Measurements from ENCODE around the gene AHCYL1.
"Not testable (repeated sequence)": the region's sequence is repeated elsewhere in the genome, so short reads cannot be mapped to it uniquely, and the experiment has no call there.

AHCYL1 gene

GRCh38 chr1:109984456-109985246 lies at the start of gene AHCYL1:
Gene AHCYL1 (plus strand): TSS chr1:109984765. CDS start chr1:109985053, 288 bp downstream.
- DNase-seq = peak; percentile 99

GRCh38 chr1:109935451-109935900 lies 49.1 kb upstream of the AHCYL1 start:
- DNase-seq = no peak

GRCh38 chr1:109937738-109938137 lies 46.8 kb upstream of the AHCYL1 start:
- DNase-seq = no peak

- DNase-seq = no peak
Measured at GRCh38 chr1:109938556-109938955, 46.0 kb upstream of the AHCYL1 start.

GRCh38 chr1:109942434-109942833 lies 42.1 kb upstream of the AHCYL1 start:
- DNase-seq = no peak

GRCh38 chr1:109944541-109944940 lies 40.0 kb upstream of the AHCYL1 start:
- no peak for DNase-seq

- DNase-seq = no peak
Measured at GRCh38 chr1:109946511-109946910, 38.1 kb upstream of the AHCYL1 start.

- no peak for DNase-seq
Measured at GRCh38 chr1:109947582-109948284, 36.8 kb upstream of the AHCYL1 start.

- DNase-seq = no peak
Measured at GRCh38 chr1:109948285-109948630, 36.3 kb upstream of the AHCYL1 start.

GRCh38 chr1:109950038-109950437 lies 34.5 kb upstream of the AHCYL1 start:
- no peak for DNase-seq

- no peak for DNase-seq
Measured at GRCh38 chr1:109950509-109950908, 34.1 kb upstream of the AHCYL1 start.

GRCh38 chr1:109951501-109951900 lies 33.1 kb upstream of the AHCYL1 start:
- not testable (repeated sequence) for DNase-seq

GRCh38 chr1:109954041-109954512 lies 30.5 kb upstream of the AHCYL1 start:
- DNase-seq = no peak

GRCh38 chr1:109959632-109959973 lies 25.0 kb upstream of the AHCYL1 start:
- DNase-seq = no peak

- DNase-seq = no peak
Measured at GRCh38 chr1:109959974-109960744, 24.4 kb upstream of the AHCYL1 start.

GRCh38 chr1:109960745-109961094 lies 23.8 kb upstream of the AHCYL1 start:
- DNase-seq = no peak

GRCh38 chr1:109963864-109964263 lies 20.7 kb upstream of the AHCYL1 start:
- DNase-seq = no peak

- DNase-seq = no peak
Measured at GRCh38 chr1:109969146-109969829, 15.3 kb upstream of the AHCYL1 start.

- DNase-seq = no peak
Measured at GRCh38 chr1:109969907-109970306, 14.7 kb upstream of the AHCYL1 start.

GRCh38 chr1:109971559-109971958 lies 13.0 kb upstream of the AHCYL1 start:
- DNase-seq = no peak

- DNase-seq = no peak
Measured at GRCh38 chr1:109974191-109974590, 10.4 kb upstream of the AHCYL1 start.

- no peak for DNase-seq
Measured at GRCh38 chr1:109975718-109976117, 8.8 kb upstream of the AHCYL1 start.

- no peak for DNase-seq
Measured at GRCh38 chr1:109976762-109977161, 7.8 kb upstream of the AHCYL1 start.
